ENCODE results near the gene WWC1.

DNA sequence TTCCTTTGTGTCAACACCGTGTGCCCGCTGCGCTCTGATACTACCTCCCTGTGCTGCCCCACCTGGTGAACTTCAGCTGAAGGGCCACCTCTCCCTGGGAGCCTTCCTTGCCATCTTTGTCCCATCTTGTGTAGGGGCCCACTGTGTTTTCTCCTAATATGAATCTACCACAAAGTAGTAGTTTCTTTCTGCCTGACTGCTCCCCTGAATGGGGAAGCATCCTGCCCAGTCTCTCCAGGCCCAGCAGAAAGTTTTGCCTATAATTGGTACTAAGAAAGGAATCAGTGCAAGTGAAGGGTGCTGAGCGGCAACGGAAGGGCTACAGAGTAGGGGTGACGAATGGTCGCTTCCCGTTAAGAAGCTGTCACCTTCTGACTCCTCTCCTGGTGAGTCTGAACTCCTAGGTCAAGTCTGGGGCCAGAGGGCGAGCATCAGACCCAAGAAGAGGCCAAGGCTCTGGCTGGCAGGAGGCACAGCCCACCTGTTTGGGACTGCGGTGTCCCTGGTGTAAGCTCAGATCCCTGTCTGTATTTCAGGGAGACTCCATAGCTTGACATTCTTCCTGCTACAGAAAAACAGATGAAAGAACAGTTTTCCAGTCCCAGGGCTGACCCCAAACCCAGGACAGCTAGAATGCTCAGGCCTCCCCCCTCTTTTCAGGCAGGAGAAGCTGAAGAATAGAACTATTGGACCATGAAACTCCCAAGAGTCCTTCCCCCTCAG is 24.1 kb downstream of the WWC1 start:
- TF ChIP-seq GATA3 (IDR thresholded peaks at IDR 0.05; ENCODE audit: low read depth, low read length) (no peak), GATA2 (IDR thresholded peaks at IDR 0.05; ENCODE audit: low read depth, low read length) (no peak)

Measured in SH-SY5Y (cell line).